ENCODE results near the gene UBXN4.

DNA sequence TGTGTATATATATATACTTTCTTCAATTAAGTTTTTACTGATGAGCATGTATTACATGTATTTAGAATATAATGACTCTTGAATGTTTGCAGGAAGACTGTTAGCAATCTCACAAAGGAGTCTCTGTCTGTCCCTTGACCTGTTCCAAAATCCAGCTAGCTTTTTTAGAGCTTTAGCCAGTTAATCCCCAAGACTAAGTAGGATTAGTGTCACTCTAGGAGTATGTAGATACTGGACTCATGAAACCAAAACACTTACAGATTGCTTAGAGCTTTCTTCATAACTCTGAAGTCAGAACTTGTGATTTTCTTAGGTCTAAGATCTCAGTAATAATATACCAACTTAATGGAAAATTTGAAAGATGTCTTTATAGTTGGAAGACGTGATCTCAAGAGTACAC lies 2.2 kb downstream of the UBXN4 start:
- TF ChIP-seq, protein P1, sequence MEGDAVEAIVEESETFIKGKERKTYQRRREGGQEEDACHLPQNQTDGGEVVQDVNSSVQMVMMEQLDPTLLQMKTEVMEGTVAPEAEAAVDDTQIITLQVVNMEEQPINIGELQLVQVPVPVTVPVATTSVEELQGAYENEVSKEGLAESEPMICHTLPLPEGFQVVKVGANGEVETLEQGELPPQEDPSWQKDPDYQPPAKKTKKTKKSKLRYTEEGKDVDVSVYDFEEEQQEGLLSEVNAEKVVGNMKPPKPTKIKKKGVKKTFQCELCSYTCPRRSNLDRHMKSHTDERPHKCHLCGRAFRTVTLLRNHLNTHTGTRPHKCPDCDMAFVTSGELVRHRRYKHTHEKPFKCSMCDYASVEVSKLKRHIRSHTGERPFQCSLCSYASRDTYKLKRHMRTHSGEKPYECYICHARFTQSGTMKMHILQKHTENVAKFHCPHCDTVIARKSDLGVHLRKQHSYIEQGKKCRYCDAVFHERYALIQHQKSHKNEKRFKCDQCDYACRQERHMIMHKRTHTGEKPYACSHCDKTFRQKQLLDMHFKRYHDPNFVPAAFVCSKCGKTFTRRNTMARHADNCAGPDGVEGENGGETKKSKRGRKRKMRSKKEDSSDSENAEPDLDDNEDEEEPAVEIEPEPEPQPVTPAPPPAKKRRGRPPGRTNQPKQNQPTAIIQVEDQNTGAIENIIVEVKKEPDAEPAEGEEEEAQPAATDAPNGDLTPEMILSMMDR (conservative IDR thresholded peaks at IDR 0.05; ENCODE audit: low read length), result no peak
- no peak for TF ChIP-seq EZH2phosphoT487 (IDR thresholded peaks at IDR 0.05; ENCODE audit: borderline replicate concordance, low read depth, low read length)

Measured in OCI-LY7 (cell line).